BLaER1 treated with 17β-estradiol and CSF1 and Interleukin-3, amounts not matched to agents 10 nM and 100 nM (cell line): Measurements from ENCODE around the gene BICRA.
A peak's percentile ranks its signal among the peaks of the same experiment; 100 is the strongest.

Source experiments
- H3K27ac ChIP-seq, 11 experiments: shearing (Covaris generic); formaldehyde crosslinking; 2 replicates each; pipeline ENCODE4 v1.8.1; 2022
- H3K27me3 ChIP-seq, 11 experiments: shearing (Covaris generic); formaldehyde crosslinking; 2 replicates each; pipeline ENCODE4 v1.8.1; 2022
- H3K36me3 ChIP-seq, 11 experiments: shearing (Covaris generic); formaldehyde crosslinking; 2 replicates each; pipeline ENCODE4 v1.8.1; 2022
- H3K4me1 ChIP-seq, 10 experiments: shearing (Covaris generic); formaldehyde crosslinking; 2 replicates each; pipeline ENCODE4 v1.8.1; 2022
- H3K4me2 ChIP-seq, 11 experiments: shearing (Covaris generic); formaldehyde crosslinking; 2 replicates each; pipeline ENCODE4 v1.8.1; 2022
- H3K4me3 ChIP-seq, 10 experiments: shearing (Covaris generic); formaldehyde crosslinking; 2 replicates each; pipeline ENCODE4 v1.8.1; 2022
- H3K9ac ChIP-seq, 11 experiments: shearing (Covaris generic); formaldehyde crosslinking; 2 replicates each; pipeline ENCODE4 v1.8.1; 2022
- H3K9me3 ChIP-seq, 11 experiments: shearing (Covaris generic); formaldehyde crosslinking; replicated peaks in 1 of 11; 2 replicates each; pipeline ENCODE4 v1.8.1; 2022
- H4K20me1 ChIP-seq, 11 experiments: shearing (Covaris generic); formaldehyde crosslinking; 2 replicates each; pipeline ENCODE4 v1.8.1; 2022
- Cebpa-rat ChIP-seq, 11 experiments: shearing (Covaris generic); IDR thresholded peaks; 2 replicates each; pipeline ENCODE4 v1.8.1; 2022

The BICRA gene

DNA sequence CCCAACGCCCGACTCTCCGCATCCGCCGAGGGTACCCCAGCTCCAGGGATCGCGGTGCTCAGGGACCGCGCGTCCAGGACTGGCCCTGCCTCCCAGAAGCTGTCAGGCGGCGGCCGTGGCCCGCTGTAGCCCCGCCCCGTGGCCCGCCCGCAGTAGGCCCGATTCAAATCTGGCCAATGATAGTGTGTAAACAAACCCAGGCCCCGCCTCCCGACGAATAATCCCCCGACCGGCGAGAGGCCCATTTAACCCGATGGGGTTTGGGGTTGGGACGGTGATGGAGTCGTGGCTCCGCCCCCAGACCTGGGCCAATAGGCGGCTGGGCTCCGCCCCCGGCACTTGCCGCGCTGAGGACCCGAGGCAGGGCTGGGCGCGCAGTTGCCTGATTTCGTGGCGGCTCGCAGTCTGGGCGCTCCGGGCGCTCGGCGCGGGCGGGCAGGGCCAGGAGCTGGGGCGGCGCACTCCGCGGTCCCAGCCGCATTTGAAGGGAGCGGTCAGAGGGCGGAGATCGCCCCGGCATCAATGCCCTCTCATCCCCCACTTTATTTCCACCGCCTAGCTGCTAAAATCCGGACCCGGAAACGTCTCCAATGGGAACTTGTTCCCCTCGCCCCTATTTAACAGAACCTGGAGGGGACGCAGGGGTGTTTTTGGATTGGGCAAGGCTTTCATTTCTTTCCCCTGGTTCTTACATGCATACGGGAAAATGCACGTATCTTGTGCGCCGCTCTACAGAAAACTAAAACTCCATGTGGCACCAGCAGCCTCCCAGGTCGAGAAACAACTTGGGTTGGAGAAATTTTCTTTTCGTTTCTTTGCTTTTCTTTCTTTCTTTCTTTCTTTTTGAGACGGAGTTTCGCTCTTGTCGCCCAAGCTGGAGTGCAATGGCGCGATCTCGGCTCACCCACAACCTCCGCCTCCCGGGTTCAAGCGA is 8.4 kb upstream of the BICRA start:
- H3K36me3 ChIP-seq, result no peaks in the 10 kb centered on the region
- H3K27ac ChIP-seq, result peak overlapping the region; percentile 54 to 88 (median 79); a peak in 21 of 22 replicates
- H3K4me3 ChIP-seq, result peak overlapping the region; percentile 59 to 75 (median 66)
- H3K27me3 ChIP-seq, result peaks cover 0 to 10% (median 0%) of the 10 kb centered on the region in 11 experiments; a peak in 3 of 22 replicates
- TF ChIP-seq Cebpa-rat (IDR thresholded peaks at IDR 0.05), result no peak
- H3K9me3 ChIP-seq, result no peaks in the 10 kb centered on the region
- H3K4me2 ChIP-seq, result peak overlapping the region; percentile 71 to 93 (median 85)
- peaks cover 12 to 62% (median 34%) of the 10 kb centered on the region in 10 experiments for H3K4me1 ChIP-seq
- H4K20me1 ChIP-seq, result no peaks in the 10 kb centered on the region
- peak overlapping the region; percentile 77 to 89 (median 81) for H3K9ac ChIP-seq

DNA sequence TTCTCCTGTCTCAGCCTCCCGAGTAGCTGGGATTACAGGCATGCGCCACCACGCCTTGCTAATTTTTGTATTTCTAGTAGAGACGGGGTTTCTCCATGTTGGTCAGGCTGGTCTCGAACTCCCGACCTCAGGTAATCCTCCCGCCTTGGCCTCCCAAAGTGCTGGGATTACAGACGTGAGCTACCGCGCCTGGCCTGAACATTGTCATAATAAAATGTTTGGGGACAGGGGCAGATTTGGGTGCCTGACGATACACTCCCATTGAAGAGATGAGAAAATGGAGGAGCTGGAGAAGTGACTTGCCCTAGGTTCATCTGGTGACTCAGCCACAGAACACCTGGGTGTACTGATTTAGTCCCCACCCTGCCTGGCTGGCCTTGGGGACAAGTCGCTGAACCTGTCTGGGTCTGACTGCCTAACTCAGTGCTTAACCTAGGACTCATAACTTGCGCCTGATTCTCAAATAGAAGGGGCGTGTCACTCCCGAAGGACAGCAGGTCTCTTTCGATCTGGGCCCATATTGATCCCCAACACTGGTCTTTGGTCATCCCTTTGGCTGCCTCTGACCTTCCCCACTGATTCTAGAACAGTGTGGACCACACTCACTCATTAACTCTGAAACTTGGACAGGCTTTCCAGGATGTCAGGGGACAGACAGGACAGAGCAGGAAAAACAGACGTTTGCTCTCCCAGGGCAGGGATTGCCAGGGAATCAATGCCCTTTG is 7.6 kb upstream of the BICRA start:
- peak overlapping the region; percentile 59 to 75 (median 66) for H3K4me3 ChIP-seq
- H3K27me3 ChIP-seq, result peaks cover 0 to 10% (median 0%) of the 10 kb centered on the region in 11 experiments; a peak in 3 of 22 replicates
- H4K20me1 ChIP-seq, result no peaks in the 10 kb centered on the region
- H3K9me3 ChIP-seq, result no peaks in the 10 kb centered on the region
- H3K4me1 ChIP-seq, result peaks cover 4 to 53% (median 27%) of the 10 kb centered on the region in 10 experiments
- H3K4me2 ChIP-seq, result peak overlapping the region; percentile 64 to 93 (median 81)
- TF ChIP-seq Cebpa-rat (IDR thresholded peaks at IDR 0.05), result no peak
- peak overlapping the region in 10 of 11 experiments; percentile 63 to 88 (median 79); a peak in 19 of 22 replicates for H3K27ac ChIP-seq
- H3K36me3 ChIP-seq, result no peaks in the 10 kb centered on the region
- peak overlapping the region; percentile 77 to 89 (median 81) for H3K9ac ChIP-seq

DNA sequence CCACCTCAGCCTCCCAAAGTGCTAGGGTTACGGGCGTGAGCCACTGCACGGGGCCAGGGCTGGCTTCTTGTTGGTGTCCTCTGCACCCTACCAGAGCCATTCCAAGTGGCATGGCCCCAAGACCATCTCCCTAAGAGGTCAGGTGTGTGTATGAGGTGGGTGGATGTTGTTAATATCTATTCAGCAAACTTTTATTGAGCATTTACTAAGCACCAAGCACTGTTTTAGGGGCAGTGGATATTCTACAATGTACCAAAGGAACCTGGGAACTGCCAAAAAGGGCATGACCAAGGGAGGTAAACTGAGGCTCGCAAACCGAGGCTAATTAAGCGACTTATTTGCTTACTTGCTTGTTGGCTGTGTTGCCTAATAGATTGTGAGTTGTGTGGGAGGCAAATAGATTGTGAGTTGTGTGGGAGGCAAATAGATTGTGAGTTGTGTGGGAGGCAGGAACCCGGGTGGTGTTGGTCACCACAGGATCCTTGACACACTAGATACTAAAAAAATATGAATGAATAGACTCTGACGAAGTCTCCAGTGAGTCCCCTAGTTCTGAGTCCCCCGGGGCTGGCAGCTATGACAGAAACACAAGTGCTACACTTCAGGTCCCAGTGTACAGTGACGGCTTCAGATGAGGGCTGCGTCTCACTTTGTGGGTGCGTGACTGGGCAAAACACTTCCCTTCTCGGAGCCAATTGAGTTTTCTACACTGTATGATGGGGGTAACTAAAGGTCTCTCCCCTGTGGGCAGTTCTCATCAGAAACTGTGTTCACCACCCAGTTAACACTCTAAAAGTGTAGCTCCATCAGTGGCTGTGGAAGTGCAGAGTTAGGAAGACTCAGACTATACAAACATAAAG is 5.0 kb upstream of the BICRA start:
- Histone ChIP-seq H3K36me3 (no peaks in the 10 kb centered on the region), H3K27ac (no peak overlapping the region), H3K9ac (no peak overlapping the region), H3K4me1 (peaks cover 12 to 46% (median 30%) of the 10 kb centered on the region in 10 experiments; a peak in 19 of 20 replicates), H3K9me3 (no peaks in the 10 kb centered on the region), H4K20me1 (no peaks in the 10 kb centered on the region), H3K27me3 (peaks cover 0 to 3% (median 0%) of the 10 kb centered on the region in 11 experiments; a peak in 2 of 22 replicates), H3K4me2 (peak overlapping the region in 1 of 11 experiments; percentile 1; a peak in 1 of 22 replicates), H3K4me3 (no peak overlapping the region)
- no peak for TF ChIP-seq Cebpa-rat (IDR thresholded peaks at IDR 0.05)

DNA sequence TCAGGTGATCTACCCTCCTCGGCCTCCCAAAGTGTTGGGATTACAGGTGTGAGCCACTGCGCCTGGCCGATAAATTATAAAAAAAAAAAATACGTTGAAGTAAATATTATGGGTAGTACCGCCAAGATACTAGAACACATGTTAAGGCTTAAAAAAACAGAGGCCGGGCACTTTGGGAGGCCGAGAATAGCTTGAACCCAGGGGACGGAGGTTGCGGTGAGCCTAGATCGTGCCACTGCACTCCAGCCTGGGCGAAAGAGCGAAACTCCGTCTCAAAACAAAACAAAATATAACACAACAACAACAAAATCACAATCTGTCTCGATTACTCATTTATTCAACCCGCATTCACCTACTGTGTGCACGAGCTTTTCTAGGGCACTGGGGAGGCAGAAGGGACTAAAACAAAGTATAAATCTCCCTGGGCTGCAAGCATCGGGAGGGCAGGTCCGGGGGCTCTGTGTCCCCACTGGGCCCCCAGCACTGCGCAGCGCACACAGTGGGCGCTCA is 1.3 kb upstream of the BICRA start:
- no peaks in the 10 kb centered on the region for H3K9me3 ChIP-seq
- TF ChIP-seq Cebpa-rat (IDR thresholded peaks at IDR 0.05), result no peak
- H3K36me3 ChIP-seq, result peaks cover 0 to 13% (median 4%) of the 10 kb centered on the region in 11 experiments; a peak in 7 of 22 replicates
- H3K4me3 ChIP-seq, result peak overlapping the region; percentile 81 to 99 (median 96)
- peak overlapping the region; percentile 68 to 98 (median 87) for H3K4me2 ChIP-seq
- peak overlapping the region; percentile 91 to 99 (median 96) for H3K27ac ChIP-seq
- peak overlapping the region; percentile 91 to 99 (median 97) for H3K9ac ChIP-seq
- H4K20me1 ChIP-seq, result peaks cover 24 to 30% (median 28%) of the 10 kb centered on the region in 11 experiments
- no peaks in the 10 kb centered on the region for H3K27me3 ChIP-seq
- H3K4me1 ChIP-seq, result peaks cover 22 to 44% (median 32%) of the 10 kb centered on the region in 10 experiments

DNA sequence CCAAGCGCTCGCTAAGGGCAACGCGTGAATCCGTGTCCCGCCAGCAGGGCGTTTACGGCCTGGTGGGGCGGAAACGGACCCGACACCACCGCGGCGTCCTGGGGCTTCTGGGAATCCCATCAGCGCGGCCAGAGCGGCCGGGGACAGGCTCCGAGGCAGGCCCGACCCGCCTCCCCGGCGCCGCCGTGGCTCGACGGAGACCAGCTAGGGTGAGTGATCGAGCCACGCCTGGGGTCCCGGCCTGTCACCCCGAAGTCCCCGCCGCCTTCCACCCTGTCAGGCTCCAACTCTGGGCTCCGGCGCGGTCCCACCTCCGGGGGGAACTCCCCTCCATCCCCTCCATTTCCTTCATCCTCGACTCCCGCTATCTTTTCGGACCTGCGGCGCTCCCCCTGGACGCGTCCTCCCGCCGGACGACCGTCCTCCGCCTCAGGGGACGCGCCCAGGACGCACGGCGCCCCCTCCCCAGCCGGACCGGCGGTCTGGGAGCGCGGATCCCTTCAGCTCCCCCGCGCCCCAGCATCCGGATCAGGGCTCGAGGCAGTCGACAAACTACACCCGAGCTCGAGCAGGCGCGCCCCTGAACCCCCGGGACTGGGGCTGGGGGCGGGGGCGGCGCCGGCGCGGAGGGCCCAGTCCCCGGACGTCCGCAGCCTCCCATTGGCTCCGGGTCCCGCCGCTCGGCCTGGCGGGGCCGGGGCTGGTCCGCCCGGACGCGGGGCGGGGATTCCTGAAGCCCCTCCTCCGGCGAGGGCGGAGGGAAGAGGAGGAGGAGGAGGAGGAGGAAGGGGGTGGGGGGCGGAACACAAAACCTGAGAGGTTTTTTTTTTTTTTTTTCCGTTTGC is 638 bp upstream of the BICRA start:
- Histone ChIP-seq H3K4me3 (peak overlapping the region; percentile 81 to 99 (median 96)), H3K4me1 (peaks cover 29 to 51% (median 39%) of the 10 kb centered on the region in 10 experiments), H3K27ac (peak overlapping the region; percentile 91 to 99 (median 96)), H3K36me3 (peaks cover 0 to 13% (median 4%) of the 10 kb centered on the region in 11 experiments; a peak in 7 of 22 replicates), H3K9ac (peak overlapping the region; percentile 91 to 99 (median 97)), H3K4me2 (peak overlapping the region; percentile 68 to 99 (median 88)), H4K20me1 (peaks cover 31 to 36% (median 35%) of the 10 kb centered on the region in 11 experiments), H3K27me3 (no peaks in the 10 kb centered on the region), H3K9me3 (no peaks in the 10 kb centered on the region)
- no peak for TF ChIP-seq Cebpa-rat (IDR thresholded peaks at IDR 0.05)

DNA sequence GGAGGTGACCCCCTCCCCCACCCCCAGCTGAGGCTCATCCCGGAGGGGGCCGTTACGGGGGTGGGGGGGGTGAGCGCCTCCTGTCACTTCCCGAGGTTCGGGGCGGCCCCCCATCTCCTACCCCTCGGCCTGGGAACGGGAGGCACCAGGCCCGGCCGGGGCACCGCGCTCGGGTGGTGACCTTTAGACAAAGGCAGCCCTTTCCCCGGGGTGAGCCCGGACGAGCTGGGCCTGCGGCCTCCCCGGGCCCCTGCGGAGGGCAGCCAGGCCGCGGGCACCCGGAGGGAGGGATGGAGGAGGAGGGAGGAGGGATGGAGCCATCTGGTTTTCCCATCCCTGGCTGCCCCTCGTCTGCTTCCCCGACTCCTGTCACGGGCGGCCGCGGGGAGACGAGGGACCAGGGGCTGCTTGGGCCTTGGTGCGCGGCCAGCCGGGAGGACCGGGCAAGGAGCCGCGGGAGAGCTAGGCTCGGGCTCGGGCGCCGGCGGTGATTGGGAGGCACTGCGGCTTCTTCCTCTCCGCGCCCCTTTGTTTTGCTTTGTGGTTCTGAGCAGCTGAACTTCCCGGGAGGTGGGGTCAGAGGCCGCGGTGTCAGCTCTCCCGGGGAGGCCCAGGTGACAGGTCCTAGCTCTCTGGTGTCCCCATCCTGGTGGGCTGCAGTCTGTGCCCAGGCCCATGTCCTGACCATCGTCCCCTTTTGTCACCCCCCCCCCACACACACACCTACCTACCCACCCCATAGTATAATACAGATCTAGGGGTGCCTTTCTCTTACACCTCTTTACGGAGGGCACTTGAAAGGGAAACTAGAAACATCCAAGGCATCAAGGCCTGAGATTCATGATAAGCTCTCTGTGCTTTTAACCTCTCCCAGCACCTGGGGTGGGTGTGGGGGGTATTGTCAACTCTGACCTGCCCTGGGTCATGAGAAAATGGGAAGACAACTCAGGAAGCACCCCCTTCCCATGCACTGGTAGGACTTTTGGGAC is 1.3 kb downstream of the BICRA start:
- Histone ChIP-seq H3K9me3 (no peaks in the 10 kb centered on the region), H3K4me1 (peaks cover 37 to 55% (median 47%) of the 10 kb centered on the region in 10 experiments), H3K9ac (peak overlapping the region; percentile 91 to 99 (median 97)), H3K4me3 (peak overlapping the region; percentile 81 to 99 (median 96)), H3K27me3 (no peaks in the 10 kb centered on the region), H3K4me2 (peak overlapping the region; percentile 91 to 99 (median 98)), H3K27ac (peak overlapping the region; percentile 91 to 99 (median 96)), H4K20me1 (peaks cover 50 to 56% (median 54%) of the 10 kb centered on the region in 11 experiments), H3K36me3 (peaks cover 0 to 21% (median 8%) of the 10 kb centered on the region in 11 experiments; a peak in 13 of 22 replicates)
- no peak for TF ChIP-seq Cebpa-rat (IDR thresholded peaks at IDR 0.05)
